ENCODE measurements around the gene C1QA.

Gene C1QA

GRCh38 chr1:22626237-22627157, 9.9 kb upstream of the C1QA start:
- DNase-seq (ENCODE audit: low read depth, low spot score), result no peak
- in situ Hi-C loops (cut with HindIII; ENCODE audit: low sequenced_read_pairs), result no loop called here
- TF ChIP-seq CTCF (IDR thresholded peaks at IDR 0.05; ENCODE audit: low read depth, low read length), result no peak
- H3K4me3 ChIP-seq (ENCODE audit: low read depth, low read length), result no peak overlapping the region

DNA sequence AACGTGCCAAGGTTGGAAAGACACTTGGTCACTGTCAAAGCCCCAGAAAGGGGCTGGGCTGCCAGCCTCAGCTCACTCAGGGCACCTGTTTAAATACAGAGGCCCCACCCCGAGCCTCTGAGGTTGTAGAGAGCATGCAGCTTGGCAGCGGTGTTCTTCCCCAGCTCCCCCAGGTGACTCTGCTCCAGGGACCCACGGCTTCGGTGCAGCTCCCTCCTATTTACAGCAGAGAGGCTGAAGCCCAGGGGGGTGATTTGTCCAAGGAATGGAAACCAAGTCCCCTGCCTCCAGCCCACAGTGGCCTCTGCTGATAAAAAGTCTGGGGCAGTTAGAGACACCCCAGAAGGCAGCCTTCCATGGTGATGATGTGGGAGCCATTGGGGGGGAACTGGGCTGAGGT, 9.1 kb upstream of the C1QA start:
- DNase-seq (ENCODE audit: low read depth, low spot score), result no peak
- H3K4me3 ChIP-seq (ENCODE audit: low read depth, low read length), result no peak overlapping the region
- no peak for TF ChIP-seq CTCF (IDR thresholded peaks at IDR 0.05; ENCODE audit: low read depth, low read length)
- in situ Hi-C loops (cut with HindIII; ENCODE audit: low sequenced_read_pairs), result no loop called here

DNA sequence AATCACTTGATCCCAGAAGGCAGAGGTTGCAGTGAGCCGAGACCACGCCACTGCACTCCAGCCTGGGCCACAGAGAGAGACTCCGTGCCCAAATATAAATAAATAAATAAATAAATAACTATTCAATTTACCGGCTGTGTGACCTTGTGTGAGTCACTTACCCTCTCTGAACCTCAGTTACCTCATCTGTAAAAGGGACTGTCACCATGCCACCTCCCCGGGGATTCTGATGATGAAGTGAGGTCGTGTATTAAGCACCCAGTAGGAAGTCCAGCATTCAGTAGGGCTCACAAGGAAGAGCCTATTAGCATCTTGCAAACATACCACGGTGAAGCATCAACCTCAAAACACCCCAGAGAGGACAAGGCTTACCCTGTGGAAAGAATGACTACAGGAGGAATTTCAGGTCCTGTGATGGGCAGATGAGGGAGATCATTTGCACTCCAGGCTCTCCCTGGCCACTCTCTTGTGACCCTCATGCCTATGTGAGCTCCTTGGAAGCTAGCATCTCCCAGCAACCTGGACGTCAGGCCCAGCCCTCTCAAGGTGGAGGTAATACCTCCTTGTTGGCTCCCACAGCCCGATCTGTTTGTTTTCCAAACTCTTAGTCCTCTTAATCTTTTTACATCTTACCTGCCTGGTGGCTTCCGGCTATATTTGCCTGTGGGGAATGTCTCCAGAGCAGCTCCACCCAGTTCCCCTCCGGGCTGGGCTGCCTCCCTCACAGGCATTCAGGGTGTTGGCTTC, 7.6 kb upstream of the C1QA start:
- DNase-seq (ENCODE audit: low read depth, low spot score), result no peak
- no peak overlapping the region for H3K4me3 ChIP-seq (ENCODE audit: low read depth, low read length)
- no peak for TF ChIP-seq CTCF (IDR thresholded peaks at IDR 0.05; ENCODE audit: low read depth, low read length)
- in situ Hi-C loops (cut with HindIII; ENCODE audit: low sequenced_read_pairs), result no loop called here

DNA sequence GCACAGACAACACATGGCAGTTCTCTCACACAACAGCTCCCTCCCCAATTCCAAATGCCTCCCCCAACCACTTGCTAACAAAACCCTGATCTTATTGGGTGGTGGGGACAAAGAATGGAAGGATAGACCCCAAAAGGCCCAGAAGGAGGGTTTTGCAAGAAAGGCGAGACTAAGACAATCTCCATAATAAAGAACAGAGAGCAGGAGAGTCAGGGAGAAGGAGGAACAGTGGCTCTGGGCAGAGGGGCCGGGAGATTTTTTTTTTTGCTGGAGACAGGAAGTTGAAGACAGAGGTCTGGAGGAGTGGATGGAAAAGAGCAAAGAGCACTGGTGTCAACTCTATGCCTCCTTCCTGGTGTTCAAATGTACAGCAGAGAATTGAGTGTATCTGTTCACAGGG, 6.5 kb upstream of the C1QA start:
- no peak for TF ChIP-seq CTCF (IDR thresholded peaks at IDR 0.05; ENCODE audit: low read depth, low read length)
- in situ Hi-C loops (cut with HindIII; ENCODE audit: low sequenced_read_pairs), result no loop called here
- H3K4me3 ChIP-seq (ENCODE audit: low read depth, low read length), result no peak overlapping the region
- DNase-seq (ENCODE audit: low read depth, low spot score), result no peak

- in situ Hi-C loops (cut with HindIII; ENCODE audit: low sequenced_read_pairs), result no loop called here
- DNase-seq (ENCODE audit: low read depth, low spot score), result no peak
- H3K4me3 ChIP-seq (ENCODE audit: low read depth, low read length), result no peak overlapping the region
- no peak for TF ChIP-seq CTCF (IDR thresholded peaks at IDR 0.05; ENCODE audit: low read depth, low read length)
Observed at GRCh38 chr1:22633697-22634463, 2.5 kb upstream of the C1QA start.

DNA sequence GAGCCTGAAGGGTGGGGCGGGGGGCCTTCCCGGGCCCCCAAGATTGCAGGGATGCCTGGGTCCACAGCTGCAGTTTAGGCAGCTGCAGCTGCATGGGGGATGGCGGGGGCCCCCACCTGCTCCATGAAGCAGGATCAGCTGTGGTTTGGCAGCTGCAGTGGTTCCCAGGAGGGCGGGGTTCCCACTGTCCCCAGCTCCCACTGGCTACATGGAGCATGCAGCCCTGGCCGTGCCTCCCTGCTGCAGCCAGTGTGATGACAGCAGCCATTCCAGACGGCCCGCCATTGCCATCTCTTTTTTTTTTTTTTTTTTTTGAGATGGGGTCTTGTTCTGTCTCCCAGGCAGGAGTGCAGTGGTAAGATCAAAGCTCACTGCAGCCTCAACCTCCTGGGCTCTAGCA, 992 bp upstream of the C1QA start:
- in situ Hi-C loops (cut with HindIII; ENCODE audit: low sequenced_read_pairs), result no loop called here
- no peak for DNase-seq (ENCODE audit: low read depth, low spot score)
- no peak for TF ChIP-seq CTCF (IDR thresholded peaks at IDR 0.05; ENCODE audit: low read depth, low read length)
- no peak overlapping the region for H3K4me3 ChIP-seq (ENCODE audit: low read depth, low read length)
